ENCODE measurements around the gene CHRNA7. TPM values are rescaled to one million over a fixed set of nuclear protein-coding genes. Genes with fewer than 3 reads are reported as not detected.

Gene CHRNA7
- total and polyA plus RNA-seq, 12 donors: 0.44 to 2.7 (median 1.1) TPM; not detected in 1

GRCh38 chr15:32106401-32107381 is 76.4 kb downstream of the CHRNA7 start:
- Histone ChIP-seq H3K4me3 (no peak overlapping the region), H3K27ac (no peak overlapping the region), H3K4me1 (peaks cover 0 to 15% (median 11%) of the 10 kb centered on the region in 9 donors), H3K36me3 (no peaks in the 10 kb centered on the region), H3K9me3 (no peaks in the 10 kb centered on the region), H3K27me3 (peaks cover 0 to 12% (median 0%) of the 10 kb centered on the region in 7 donors)
- ATAC-seq (no peak), DNase-seq (no peak)
- TF ChIP-seq, protein P1, sequence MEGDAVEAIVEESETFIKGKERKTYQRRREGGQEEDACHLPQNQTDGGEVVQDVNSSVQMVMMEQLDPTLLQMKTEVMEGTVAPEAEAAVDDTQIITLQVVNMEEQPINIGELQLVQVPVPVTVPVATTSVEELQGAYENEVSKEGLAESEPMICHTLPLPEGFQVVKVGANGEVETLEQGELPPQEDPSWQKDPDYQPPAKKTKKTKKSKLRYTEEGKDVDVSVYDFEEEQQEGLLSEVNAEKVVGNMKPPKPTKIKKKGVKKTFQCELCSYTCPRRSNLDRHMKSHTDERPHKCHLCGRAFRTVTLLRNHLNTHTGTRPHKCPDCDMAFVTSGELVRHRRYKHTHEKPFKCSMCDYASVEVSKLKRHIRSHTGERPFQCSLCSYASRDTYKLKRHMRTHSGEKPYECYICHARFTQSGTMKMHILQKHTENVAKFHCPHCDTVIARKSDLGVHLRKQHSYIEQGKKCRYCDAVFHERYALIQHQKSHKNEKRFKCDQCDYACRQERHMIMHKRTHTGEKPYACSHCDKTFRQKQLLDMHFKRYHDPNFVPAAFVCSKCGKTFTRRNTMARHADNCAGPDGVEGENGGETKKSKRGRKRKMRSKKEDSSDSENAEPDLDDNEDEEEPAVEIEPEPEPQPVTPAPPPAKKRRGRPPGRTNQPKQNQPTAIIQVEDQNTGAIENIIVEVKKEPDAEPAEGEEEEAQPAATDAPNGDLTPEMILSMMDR (IDR thresholded peaks at IDR 0.05): no peak
- intact Hi-C loops (cut with DNase I): loop anchor here in 1 of 10 donors (5.0 kb wide), 1 partner anchor 839 kb away; no protein-coding TSS in a partner anchor
- 55 to 64% methylated on average over 10 of the region's 10 CpGs for WGBS, 2 donors

DNA sequence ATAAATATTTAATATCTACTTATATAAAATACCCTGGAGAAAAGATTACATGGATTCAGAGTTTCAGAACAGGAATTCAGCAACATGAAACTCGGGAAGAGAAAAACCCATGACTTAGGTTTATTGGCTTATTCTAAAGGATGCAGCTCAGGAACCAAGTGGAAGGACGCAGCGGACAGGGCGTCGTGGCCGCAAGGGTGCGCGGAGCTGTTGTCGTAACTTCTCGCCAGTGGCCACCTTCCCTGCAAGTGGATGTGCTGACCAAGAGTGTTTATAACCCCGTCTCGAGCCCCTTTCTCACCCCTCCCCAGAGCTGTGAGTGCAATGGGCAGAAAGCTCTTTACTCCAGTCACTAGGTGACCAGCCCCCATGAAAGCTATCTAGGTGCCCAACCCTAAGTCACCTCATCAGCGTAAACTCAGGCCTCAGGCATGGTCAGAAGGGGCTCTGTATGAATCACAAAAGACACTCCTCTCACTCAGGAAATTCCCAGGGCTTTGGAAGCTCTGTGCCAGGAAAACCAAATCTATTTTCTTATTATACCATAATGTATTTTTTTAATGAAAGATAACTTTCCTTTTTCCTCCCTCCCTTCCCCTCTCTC is 77.3 kb downstream of the CHRNA7 start:
- intact Hi-C loops (cut with DNase I): loop anchor here in 1 of 10 donors (5.0 kb wide), 1 partner anchor 840 kb away; no protein-coding TSS in a partner anchor
- ATAC-seq: no peak
- DNase-seq: no peak
- Histone ChIP-seq H3K9me3 (no peaks in the 10 kb centered on the region), H3K27me3 (peaks cover 0 to 17% (median 0%) of the 10 kb centered on the region in 7 donors), H3K36me3 (no peaks in the 10 kb centered on the region), H3K4me3 (no peak overlapping the region), H3K4me1 (peaks cover 0 to 15% (median 11%) of the 10 kb centered on the region in 9 donors), H3K27ac (no peak overlapping the region)
- TF ChIP-seq, protein P1 (IDR thresholded peaks at IDR 0.05): no peak
- WGBS, 2 donors: 92 to 93% methylated on average over 13 of the region's 13 CpGs

- Histone ChIP-seq H3K27ac (no peak overlapping the region), H3K4me1 (peaks cover 0 to 15% (median 11%) of the 10 kb centered on the region in 9 donors), H3K36me3 (no peaks in the 10 kb centered on the region), H3K9me3 (no peaks in the 10 kb centered on the region), H3K27me3 (peaks cover 0 to 17% (median 0%) of the 10 kb centered on the region in 7 donors), H3K4me3 (no peak overlapping the region)
- 93 to 97% methylated on average over 5 of the region's 5 CpGs for WGBS, 2 donors
- DNase-seq: no peak
- intact Hi-C loops (cut with DNase I): loop anchor here in 1 of 10 donors (5.0 kb wide), 1 partner anchor 841 kb away; no protein-coding TSS in a partner anchor
- ATAC-seq: no peak
- TF ChIP-seq, protein P1 (IDR thresholded peaks at IDR 0.05): no peak
Measured at GRCh38 chr15:32108661-32109060, 78.3 kb downstream of the CHRNA7 start.

GRCh38 chr15:32112101-32112500 is 81.8 kb downstream of the CHRNA7 start:
- no peak for DNase-seq
- H3K4me3 ChIP-seq: no peak overlapping the region
- H3K9me3 ChIP-seq: no peaks in the 10 kb centered on the region
- H3K27me3 ChIP-seq: peaks cover 0 to 28% (median 4%) of the 10 kb centered on the region in 7 donors
- H3K27ac ChIP-seq: no peak overlapping the region
- H3K4me1 ChIP-seq: no peaks in the 10 kb centered on the region
- TF ChIP-seq, protein P1 (IDR thresholded peaks at IDR 0.05): no peak
- ATAC-seq: no peak
- WGBS, 2 donors: 89 to 90% methylated on average over 8 of the region's 8 CpGs
- no peaks in the 10 kb centered on the region for H3K36me3 ChIP-seq
- intact Hi-C loops (cut with DNase I): no loop called here
